ENCODE data around the gene SOHLH2.

Gene SOHLH2

GRCh38 chr13:36131931-36132297 lies 82.4 kb downstream of the SOHLH2 start:
- DNase-seq (ENCODE audit: low read depth in 2 of 2), result no peak

- no peak for DNase-seq (ENCODE audit: low read depth in 2 of 2)
Measured at GRCh38 chr13:36131222-36131930, 83.0 kb downstream of the SOHLH2 start, which contains the start of gene DCLK1. TSS of gene DCLK1 (minus strand) at chr13:36131382.

GRCh38 chr13:36130552-36131221 lies 83.7 kb downstream of the SOHLH2 start:
- DNase-seq (ENCODE audit: low read depth in 2 of 2), result no peak

- DNase-seq (ENCODE audit: low read depth in 2 of 2), result no peak
Measured at GRCh38 chr13:36130193-36130551, 84.2 kb downstream of the SOHLH2 start.

GRCh38 chr13:36129539-36129938 lies 84.8 kb downstream of the SOHLH2 start:
- DNase-seq (ENCODE audit: low read depth in 2 of 2), result no peak

GRCh38 chr13:36126491-36126890 lies 87.9 kb downstream of the SOHLH2 start:
- no peak for DNase-seq (ENCODE audit: low read depth in 2 of 2)

- DNase-seq (ENCODE audit: low read depth in 2 of 2), result no peak
Measured at GRCh38 chr13:36125841-36126240, 88.5 kb downstream of the SOHLH2 start.

GRCh38 chr13:36124236-36124822 lies 90.0 kb downstream of the SOHLH2 start:
- no peak for DNase-seq (ENCODE audit: low read depth in 2 of 2)
